GM19397 (cell line): ENCODE data around the gene TLR4.

Experiments
- ATAC-seq: cut with Tn5 transposase; IDR thresholded peaks from one replicate; pipeline ENCODE4 v1.9.1; 2021; ENCODE audit warnings: mild to moderate bottlenecking, moderate library complexity; ENCODE audit not compliant: unreplicated experiment

TLR4 gene

GRCh38 chr9:117704024-117704575 lies at the start of gene TLR4:
Gene TLR4, plus strand, starts transcription at chr9:117704403. Its CDS starts 70 bp downstream, at chr9:117704473.
- ATAC-seq: peak; percentile 99

GRCh38 chr9:117656002-117656401 lies 48.2 kb upstream of the TLR4 start:
- no peak for ATAC-seq

GRCh38 chr9:117662651-117663050 lies 41.6 kb upstream of the TLR4 start:
- no peak for ATAC-seq

GRCh38 chr9:117664419-117664818 lies 39.8 kb upstream of the TLR4 start:
- no peak for ATAC-seq

GRCh38 chr9:117665601-117666385 lies 38.4 kb upstream of the TLR4 start:
- ATAC-seq: no peak

- no peak for ATAC-seq
Measured at GRCh38 chr9:117671468-117671867, 32.7 kb upstream of the TLR4 start.

GRCh38 chr9:117672369-117672768 lies 31.8 kb upstream of the TLR4 start:
- no peak for ATAC-seq

GRCh38 chr9:117677572-117677971 lies 26.6 kb upstream of the TLR4 start:
- no peak for ATAC-seq

GRCh38 chr9:117678871-117679270 lies 25.3 kb upstream of the TLR4 start:
- no peak for ATAC-seq

- ATAC-seq: no peak
Measured at GRCh38 chr9:117679416-117679815, 24.8 kb upstream of the TLR4 start.

- no peak for ATAC-seq
Measured at GRCh38 chr9:117681888-117682287, 22.3 kb upstream of the TLR4 start.

- peak; percentile 65 for ATAC-seq
Measured at GRCh38 chr9:117682955-117683710, 21.1 kb upstream of the TLR4 start.

GRCh38 chr9:117687532-117687931 lies 16.7 kb upstream of the TLR4 start:
- no peak for ATAC-seq

- no peak for ATAC-seq
Measured at GRCh38 chr9:117691367-117691766, 12.8 kb upstream of the TLR4 start.

GRCh38 chr9:117696154-117696553 lies 8.0 kb upstream of the TLR4 start:
- no peak for ATAC-seq

- no peak for ATAC-seq
Measured at GRCh38 chr9:117697046-117697445, 7.2 kb upstream of the TLR4 start.

- ATAC-seq: no peak
Measured at GRCh38 chr9:117703537-117703936, 666 bp upstream of the TLR4 start.

- peak; percentile 14 for ATAC-seq
Measured at GRCh38 chr9:117704597-117704996, 394 bp downstream of the TLR4 start.

- ATAC-seq: no peak
Measured at GRCh38 chr9:117705386-117705785, 1.2 kb downstream of the TLR4 start.

- ATAC-seq: no peak
Measured at GRCh38 chr9:117706421-117707116, 2.4 kb downstream of the TLR4 start.

GRCh38 chr9:117707561-117707960 lies 3.4 kb downstream of the TLR4 start:
- ATAC-seq: no peak
